Lower lobe of right lung (tissue), 2 donors: ENCODE measurements around the gene DLGAP5. TPM values are rescaled to one million over a fixed set of nuclear protein-coding genes. Genes with fewer than 3 reads are reported as not detected.

Source experiments
- ATAC-seq, 2 donors: fragments of 200-7000 bp; cut with Tn5 transposase; one replicate each; pipeline ENCODE4 v1.9.1; 2020 to 2022; ENCODE audit warnings: mild to moderate bottlenecking in 2 of 2, moderate library complexity in 2 of 2
- DNase-seq: peaks from one replicate; pipeline ENCODE4 v3.0.0-alpha.2; 2020
- H3K27ac ChIP-seq: fragments of 200-600 bp; one replicate; pipeline ENCODE4 v1.8.0; 2022
- H3K27me3 ChIP-seq: fragments of 200-600 bp; one replicate; pipeline ENCODE4 v1.8.0; 2022; ENCODE audit warnings: low read depth
- H3K36me3 ChIP-seq: fragments of 200-600 bp; one replicate; pipeline ENCODE4 v1.8.0; 2022; ENCODE audit warnings: mild to moderate bottlenecking
- H3K4me1 ChIP-seq: fragments of 200-600 bp; one replicate; pipeline ENCODE4 v1.8.0; 2022
- H3K4me3 ChIP-seq: fragments of 200-600 bp; one replicate; pipeline ENCODE4 v1.8.0; 2022; ENCODE audit warnings: mild to moderate bottlenecking
- H3K9me3 ChIP-seq: fragments of 200-600 bp; one replicate; pipeline ENCODE4 v1.8.0; 2022
- intact Hi-C: fragments of 100-400 bp; cut with DNase I; formaldehyde crosslinking; loops from one replicate; pipeline ENCODE4 v1.11.0; 2022
- total RNA-seq: library from RNA; stranded (reverse); fragmentation: NEBNext Ultra II Directional; extraction: Animal tissue kit (Norgen Biotek cat#: 25700); gene quantifications from one replicate; pipeline ENCODE4 v1.2.1, GENCODE V29; 2021
- TF ChIP-seq, protein P1 (sequence below): fragments of 200-600 bp; IDR thresholded peaks from one replicate; pipeline ENCODE4 v1.8.0; 2022; ENCODE audit warnings: antibody characterized with exemption, mild to moderate bottlenecking
- donor health status: DM: no; HTN: yes; CAD: no; lungs with severe emphysema.

The DLGAP5 gene
- total RNA-seq, 1 donor from 2014 or later = 0.97 TPM

DNA sequence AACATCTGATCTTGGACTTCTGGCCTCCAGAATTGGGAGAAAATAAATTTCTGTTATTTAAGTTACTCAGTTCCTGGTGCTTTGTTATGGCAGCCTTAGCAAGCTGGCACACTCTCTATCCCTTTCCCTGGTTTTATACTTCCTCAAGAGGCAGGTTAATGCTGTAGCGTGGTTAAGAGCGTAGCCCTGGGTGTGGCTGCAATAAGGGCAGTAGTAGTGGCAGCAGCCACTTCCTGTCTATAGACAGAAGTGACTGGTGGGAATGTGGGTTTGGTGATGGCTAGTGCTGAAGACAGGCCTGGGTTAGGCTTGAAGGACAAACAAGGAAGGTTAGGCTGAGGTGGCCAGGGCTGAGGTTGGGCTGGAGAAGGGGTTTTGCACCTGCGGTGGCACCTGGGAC lies 66.0 kb downstream of the DLGAP5 start:
- no peaks in the 10 kb centered on the region for H3K36me3 ChIP-seq
- ATAC-seq (peak; percentile 4 to 61), DNase-seq (peak; percentile 83)
- H3K9me3 ChIP-seq = no peaks in the 10 kb centered on the region
- no peaks in the 10 kb centered on the region for H3K27me3 ChIP-seq
- H3K27ac ChIP-seq = peak overlapping the region; percentile 56
- intact Hi-C loops = no loop called here
- H3K4me3 ChIP-seq = no peak overlapping the region
- peaks cover 63% of the 10 kb centered on the region for H3K4me1 ChIP-seq
- TF ChIP-seq, protein P1, sequence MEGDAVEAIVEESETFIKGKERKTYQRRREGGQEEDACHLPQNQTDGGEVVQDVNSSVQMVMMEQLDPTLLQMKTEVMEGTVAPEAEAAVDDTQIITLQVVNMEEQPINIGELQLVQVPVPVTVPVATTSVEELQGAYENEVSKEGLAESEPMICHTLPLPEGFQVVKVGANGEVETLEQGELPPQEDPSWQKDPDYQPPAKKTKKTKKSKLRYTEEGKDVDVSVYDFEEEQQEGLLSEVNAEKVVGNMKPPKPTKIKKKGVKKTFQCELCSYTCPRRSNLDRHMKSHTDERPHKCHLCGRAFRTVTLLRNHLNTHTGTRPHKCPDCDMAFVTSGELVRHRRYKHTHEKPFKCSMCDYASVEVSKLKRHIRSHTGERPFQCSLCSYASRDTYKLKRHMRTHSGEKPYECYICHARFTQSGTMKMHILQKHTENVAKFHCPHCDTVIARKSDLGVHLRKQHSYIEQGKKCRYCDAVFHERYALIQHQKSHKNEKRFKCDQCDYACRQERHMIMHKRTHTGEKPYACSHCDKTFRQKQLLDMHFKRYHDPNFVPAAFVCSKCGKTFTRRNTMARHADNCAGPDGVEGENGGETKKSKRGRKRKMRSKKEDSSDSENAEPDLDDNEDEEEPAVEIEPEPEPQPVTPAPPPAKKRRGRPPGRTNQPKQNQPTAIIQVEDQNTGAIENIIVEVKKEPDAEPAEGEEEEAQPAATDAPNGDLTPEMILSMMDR = no peak

DNA sequence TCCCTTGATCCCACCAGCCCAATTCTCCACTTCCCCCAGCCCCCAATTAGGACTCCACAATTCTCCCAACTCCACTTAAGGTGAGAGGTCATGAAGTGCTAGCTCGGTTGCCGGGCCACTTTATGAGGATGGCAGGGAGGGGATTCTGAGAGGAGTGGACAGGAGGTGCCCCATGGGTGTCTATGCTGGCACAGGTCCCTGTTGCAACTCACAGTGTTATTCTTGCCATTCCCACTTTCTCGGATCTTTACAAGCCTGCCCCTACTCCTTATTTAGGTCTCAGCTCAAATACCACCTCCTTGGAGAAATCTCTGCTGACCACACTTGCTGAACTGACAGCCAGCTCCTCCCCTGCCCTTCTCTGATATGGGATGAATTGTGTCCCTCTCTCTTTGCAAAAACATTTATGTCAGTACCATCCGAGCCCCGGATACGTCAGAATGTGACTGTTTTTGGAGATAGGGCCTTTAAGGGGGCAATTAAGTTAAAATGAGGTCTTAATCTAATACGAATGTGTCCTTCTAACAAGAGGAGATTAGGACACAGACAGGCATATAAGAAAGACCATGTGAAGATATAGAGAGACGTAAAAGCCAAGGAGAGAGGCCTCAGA lies 66.5 kb downstream of the DLGAP5 start:
- ATAC-seq = no peak
- H3K9me3 ChIP-seq = no peaks in the 10 kb centered on the region
- TF ChIP-seq, protein P1 = no peak
- intact Hi-C loops = no loop called here
- H3K27me3 ChIP-seq = no peaks in the 10 kb centered on the region
- no peaks in the 10 kb centered on the region for H3K36me3 ChIP-seq
- H3K4me1 ChIP-seq = peaks cover 68% of the 10 kb centered on the region
- H3K4me3 ChIP-seq = no peak overlapping the region
- H3K27ac ChIP-seq = peak overlapping the region; percentile 37
- DNase-seq = no peak

DNA sequence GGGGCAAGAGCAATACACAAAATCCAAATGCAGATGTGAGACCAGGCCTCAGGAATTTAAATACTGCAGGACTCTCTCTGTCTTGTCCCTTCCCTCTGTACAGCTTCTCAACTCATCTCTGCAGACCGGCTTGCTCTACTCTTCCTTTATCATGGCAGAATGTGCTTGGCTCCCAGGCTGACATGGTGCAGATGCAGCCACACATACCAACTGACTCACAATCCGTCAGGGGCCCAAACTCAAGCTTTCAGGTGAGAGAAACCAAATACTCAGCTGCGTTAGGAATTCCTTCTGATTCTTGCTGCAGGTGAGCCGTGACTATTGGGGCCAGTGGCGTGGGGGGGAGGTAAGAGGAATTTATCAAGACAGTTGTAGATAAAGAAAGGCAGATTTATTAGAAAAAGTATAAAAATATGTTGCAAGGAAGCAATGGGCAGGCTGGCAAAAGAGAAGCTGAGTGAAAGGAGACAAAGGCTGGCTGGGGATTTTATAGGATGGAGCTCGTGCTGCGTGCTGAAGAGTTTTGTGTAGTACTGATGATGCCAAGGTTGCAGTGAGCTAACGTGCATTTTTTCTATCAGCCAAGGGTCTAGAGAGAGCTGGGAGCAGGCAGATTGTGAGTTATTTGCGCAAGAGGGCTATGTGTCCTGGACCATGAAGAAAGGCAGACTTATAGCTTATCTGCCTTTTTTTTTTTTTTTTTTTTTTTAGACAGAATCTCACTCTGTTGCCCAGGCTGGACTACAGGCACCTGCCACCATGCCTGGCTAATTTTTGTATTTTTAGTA lies 67.3 kb downstream of the DLGAP5 start:
- H3K27ac ChIP-seq = no peak overlapping the region

DNA sequence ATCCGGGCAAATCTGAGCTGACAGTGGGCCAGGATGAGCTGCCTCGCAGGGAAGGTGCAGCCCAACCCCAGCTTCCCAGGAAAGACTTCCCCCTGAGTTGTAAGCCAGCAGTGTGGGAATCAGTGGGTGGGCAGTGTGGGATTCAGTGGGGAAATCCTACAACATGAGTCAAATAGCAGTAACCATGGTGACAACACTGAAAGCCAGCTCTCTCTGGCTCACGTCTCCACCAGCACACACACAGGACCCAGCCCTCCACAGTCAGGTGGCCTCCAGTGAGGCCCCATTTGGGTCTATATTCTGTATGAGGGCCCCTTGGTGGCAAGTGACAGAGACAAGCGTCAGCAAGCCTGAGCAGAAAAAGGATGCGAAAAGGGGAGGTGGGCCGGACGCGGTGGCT lies 68.3 kb downstream of the DLGAP5 start:
- peak overlapping the region; percentile 53 for H3K27ac ChIP-seq
- TF ChIP-seq, protein P1 = no peak
- intact Hi-C loops = no loop called here
- no peak overlapping the region for H3K4me3 ChIP-seq
- ATAC-seq = peak in 1 of 2 donors; percentile 34
- H3K27me3 ChIP-seq = no peaks in the 10 kb centered on the region
- H3K4me1 ChIP-seq = peaks cover 84% of the 10 kb centered on the region
- no peak for DNase-seq
- H3K9me3 ChIP-seq = no peaks in the 10 kb centered on the region
- no peaks in the 10 kb centered on the region for H3K36me3 ChIP-seq

More for the DNA sequence above, 67.3 kb downstream of the DLGAP5 start:
- TF ChIP-seq, protein P1 = no peak
- Histone ChIP-seq H3K4me1 (peaks cover 74% of the 10 kb centered on the region), H3K36me3 (no peaks in the 10 kb centered on the region), H3K9me3 (no peaks in the 10 kb centered on the region), H3K4me3 (no peak overlapping the region), H3K27me3 (no peaks in the 10 kb centered on the region)
- no peak for ATAC-seq
- DNase-seq = no peak
- intact Hi-C loops = no loop called here

DNA sequence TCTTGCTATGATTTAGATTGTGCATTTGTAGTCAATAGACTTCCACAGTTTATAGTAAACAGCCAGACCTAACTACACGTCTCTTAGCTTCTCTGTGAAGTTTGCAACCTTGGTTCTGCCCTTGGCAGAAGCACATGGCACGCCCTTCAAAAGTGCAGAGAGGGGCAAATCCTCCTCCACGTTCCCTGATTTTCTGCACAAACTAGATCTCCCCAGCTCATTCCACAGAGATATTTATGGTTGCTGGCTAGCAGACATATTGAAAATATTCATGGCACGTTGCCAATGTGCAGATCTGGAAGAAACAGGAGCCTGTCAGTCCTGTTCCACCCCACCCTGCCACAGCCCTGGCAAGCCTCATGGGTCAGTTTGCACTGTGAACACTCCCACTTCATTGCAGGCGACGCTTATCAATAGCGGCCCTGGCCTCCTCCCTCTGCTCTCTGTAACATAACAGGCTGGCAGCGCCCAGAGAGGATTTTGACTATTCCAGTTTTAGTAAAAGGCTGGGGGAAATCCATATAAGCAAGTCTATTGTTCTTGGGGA lies 68.9 kb downstream of the DLGAP5 start:
- peak in 1 of 2 donors; percentile 48 for ATAC-seq
- no peaks in the 10 kb centered on the region for H3K9me3 ChIP-seq
- no peaks in the 10 kb centered on the region for H3K36me3 ChIP-seq
- H3K27me3 ChIP-seq = no peaks in the 10 kb centered on the region
- H3K27ac ChIP-seq = peak overlapping the region; percentile 53
- DNase-seq = peak; percentile 71
- intact Hi-C loops = no loop called here
- no peak overlapping the region for H3K4me3 ChIP-seq
- TF ChIP-seq, protein P1 = no peak
- peaks cover 86% of the 10 kb centered on the region for H3K4me1 ChIP-seq
